ENCODE measurements around the gene ACOT7.

GRCh38 chr1:6237093-6237492, 156.5 kb downstream of the ACOT7 start:
- TF ChIP-seq EZH2 (IDR thresholded peaks at IDR 0.05) = no peak
- no peak for TF ChIP-seq POLR2AphosphoS5 (IDR thresholded peaks at IDR 0.05; ENCODE audit: borderline replicate concordance, low read depth, low read length)
- no peak for TF ChIP-seq FOXP2 (optimal IDR thresholded peaks at IDR 0.05; ENCODE audit: control extremely low read depth, extremely low read length, insufficient read depth)
